ENCODE data around the gene DLG1. TPM values are rescaled to one million over a fixed set of nuclear protein-coding genes. Genes with fewer than 3 reads are reported as not detected.

DLG1 gene
- total and polyA plus RNA-seq, 4 experiments from 2014 or later = 21.4 to 92.1 (median 61.2) TPM

GRCh38 chr3:197022405-197023231 is 275.8 kb downstream of the DLG1 start:
- Mint-ChIP-seq H3K9me3 (no peaks in the 10 kb centered on the region), H3K36me3 (no peaks in the 10 kb centered on the region), H3K27me3 (peaks cover 2 to 4% of the 10 kb centered on the region in 2 donors), H3K4me1 (peaks cover 3 to 15% (median 10%) of the 10 kb centered on the region in 4 donors), H3K27ac (no peak overlapping the region), H3K4me3 (peak overlapping the region in 2 of 8 donors; percentile 64 to 67)
- CTCF ChIA-PET (ENCODE audit: partially characterized antibody) = no interaction called here
- no peak for DNase-seq
- intact Hi-C loops (cut with micrococcal nuclease) = no loop called here
- Histone ChIP-seq H3K27ac (ENCODE audit: low read depth, low read length) (no peak overlapping the region), H3K9me3 (ENCODE audit: control insufficient read depth in 1 of 2, low read length in 2 of 2) (no peaks in the 10 kb centered on the region), H3K4me3 (ENCODE audit: low read length in 2 of 2) (no peak overlapping the region), H3K27me3 (ENCODE audit: insufficient read depth, low read length) (no peaks in the 10 kb centered on the region), H3K4me1 (ENCODE audit: insufficient read depth, low read length) (no peaks in the 10 kb centered on the region), H3K36me3 (ENCODE audit: insufficient read depth, low read length) (no peaks in the 10 kb centered on the region)
- POLR2A ChIA-PET (ENCODE audit: partially characterized antibody) = no interaction called here

GRCh38 chr3:197021729-197022404 is 276.5 kb downstream of the DLG1 start:
- no peaks in the 10 kb centered on the region for H3K4me1 ChIP-seq (ENCODE audit: insufficient read depth, low read length)
- H3K27ac ChIP-seq (ENCODE audit: low read depth, low read length) = no peak overlapping the region
- intact Hi-C loops (cut with micrococcal nuclease) = no loop called here
- H3K4me3 Mint-ChIP-seq = no peak overlapping the region
- H3K36me3 ChIP-seq (ENCODE audit: insufficient read depth, low read length) = no peaks in the 10 kb centered on the region
- no peaks in the 10 kb centered on the region for H3K9me3 ChIP-seq (ENCODE audit: control insufficient read depth in 1 of 2, low read length in 2 of 2)
- no peaks in the 10 kb centered on the region for H3K9me3 Mint-ChIP-seq
- H3K27me3 ChIP-seq (ENCODE audit: insufficient read depth, low read length) = no peaks in the 10 kb centered on the region
- DNase-seq = no peak
- H3K36me3 Mint-ChIP-seq = no peaks in the 10 kb centered on the region
- peaks cover 3 to 15% (median 10%) of the 10 kb centered on the region in 4 donors for H3K4me1 Mint-ChIP-seq
- POLR2A ChIA-PET (ENCODE audit: partially characterized antibody) = no interaction called here
- no peak overlapping the region for H3K4me3 ChIP-seq (ENCODE audit: low read length in 2 of 2)
- no peak overlapping the region for H3K27ac Mint-ChIP-seq
- CTCF ChIA-PET (ENCODE audit: partially characterized antibody) = interaction anchor here (0.9 kb wide), 1 partner anchor 9 kb away, joined by 3 read pairs; no protein-coding TSS in a partner anchor
- peaks cover 2 to 4% of the 10 kb centered on the region in 2 donors for H3K27me3 Mint-ChIP-seq

GRCh38 chr3:197021231-197021630 is 277.2 kb downstream of the DLG1 start:
- POLR2A ChIA-PET (ENCODE audit: partially characterized antibody) = no interaction called here
- no peak for DNase-seq

GRCh38 chr3:197019535-197019934 is 278.9 kb downstream of the DLG1 start:
- Mint-ChIP-seq H3K4me3 (no peak overlapping the region), H3K27ac (no peak overlapping the region), H3K27me3 (peaks cover 2 to 4% of the 10 kb centered on the region in 2 donors), H3K4me1 (peaks cover 3 to 13% (median 7%) of the 10 kb centered on the region in 4 donors), H3K36me3 (no peaks in the 10 kb centered on the region), H3K9me3 (no peaks in the 10 kb centered on the region)
- no peaks in the 10 kb centered on the region for H3K27me3 ChIP-seq (ENCODE audit: insufficient read depth, low read length)
- no peaks in the 10 kb centered on the region for H3K9me3 ChIP-seq (ENCODE audit: control insufficient read depth in 1 of 2, low read length in 2 of 2)
- ChIA-PET CTCF (ENCODE audit: partially characterized antibody) (no interaction called here), POLR2A (ENCODE audit: partially characterized antibody) (no interaction called here)
- no peak overlapping the region for H3K27ac ChIP-seq (ENCODE audit: low read depth, low read length)
- no peak for DNase-seq
- H3K36me3 ChIP-seq (ENCODE audit: insufficient read depth, low read length) = no peaks in the 10 kb centered on the region
- H3K4me3 ChIP-seq (ENCODE audit: low read length in 2 of 2) = no peak overlapping the region
- no peaks in the 10 kb centered on the region for H3K4me1 ChIP-seq (ENCODE audit: insufficient read depth, low read length)
- intact Hi-C loops (cut with micrococcal nuclease) = no loop called here

More at GRCh38 chr3:197021231-197021630, 277.2 kb downstream of the DLG1 start:
- CTCF ChIA-PET (ENCODE audit: partially characterized antibody) = interaction anchor here (0.9 kb wide), 1 partner anchor 9 kb away, joined by 3 read pairs; no protein-coding TSS in a partner anchor
- Mint-ChIP-seq H3K36me3 (no peaks in the 10 kb centered on the region), H3K27me3 (peaks cover 2 to 4% of the 10 kb centered on the region in 2 donors), H3K4me3 (no peak overlapping the region), H3K9me3 (no peaks in the 10 kb centered on the region), H3K27ac (no peak overlapping the region), H3K4me1 (peaks cover 3 to 15% (median 10%) of the 10 kb centered on the region in 4 donors)
- Histone ChIP-seq H3K27ac (ENCODE audit: low read depth, low read length) (no peak overlapping the region), H3K4me3 (ENCODE audit: low read length in 2 of 2) (no peak overlapping the region), H3K36me3 (ENCODE audit: insufficient read depth, low read length) (no peaks in the 10 kb centered on the region), H3K27me3 (ENCODE audit: insufficient read depth, low read length) (no peaks in the 10 kb centered on the region), H3K4me1 (ENCODE audit: insufficient read depth, low read length) (no peaks in the 10 kb centered on the region), H3K9me3 (ENCODE audit: control insufficient read depth in 1 of 2, low read length in 2 of 2) (no peaks in the 10 kb centered on the region)
- intact Hi-C loops (cut with micrococcal nuclease) = no loop called here

- Histone ChIP-seq H3K9me3 (ENCODE audit: control insufficient read depth in 1 of 2, low read length in 2 of 2) (no peaks in the 10 kb centered on the region), H3K36me3 (ENCODE audit: insufficient read depth, low read length) (no peaks in the 10 kb centered on the region), H3K27me3 (ENCODE audit: insufficient read depth, low read length) (no peaks in the 10 kb centered on the region), H3K27ac (ENCODE audit: low read depth, low read length) (no peak overlapping the region), H3K4me3 (ENCODE audit: low read length in 2 of 2) (no peak overlapping the region), H3K4me1 (ENCODE audit: insufficient read depth, low read length) (no peaks in the 10 kb centered on the region)
- Mint-ChIP-seq H3K9me3 (no peaks in the 10 kb centered on the region), H3K36me3 (no peaks in the 10 kb centered on the region), H3K27ac (no peak overlapping the region), H3K27me3 (peaks cover 2 to 4% of the 10 kb centered on the region in 2 donors), H3K4me3 (no peak overlapping the region), H3K4me1 (peaks cover 3 to 10% (median 6%) of the 10 kb centered on the region in 4 donors)
- DNase-seq = no peak
- POLR2A ChIA-PET (ENCODE audit: partially characterized antibody) = no interaction called here
- CTCF ChIA-PET (ENCODE audit: partially characterized antibody) = no interaction called here
- intact Hi-C loops (cut with micrococcal nuclease) = no loop called here
Observed at GRCh38 chr3:197019021-197019420, 279.4 kb downstream of the DLG1 start.

GRCh38 chr3:197017003-197017402 is 281.4 kb downstream of the DLG1 start:
- no peak overlapping the region for H3K27ac ChIP-seq (ENCODE audit: low read depth, low read length)
- Mint-ChIP-seq H3K36me3 (no peaks in the 10 kb centered on the region), H3K4me3 (no peak overlapping the region), H3K27ac (no peak overlapping the region), H3K4me1 (no peaks in the 10 kb centered on the region), H3K9me3 (no peaks in the 10 kb centered on the region), H3K27me3 (no peaks in the 10 kb centered on the region)
- no peaks in the 10 kb centered on the region for H3K9me3 ChIP-seq (ENCODE audit: control insufficient read depth in 1 of 2, low read length in 2 of 2)
- H3K4me3 ChIP-seq (ENCODE audit: low read length in 2 of 2) = no peak overlapping the region
- POLR2A ChIA-PET (ENCODE audit: partially characterized antibody) = no interaction called here
- CTCF ChIA-PET (ENCODE audit: partially characterized antibody) = interaction anchor here (0.9 kb wide), 1 partner anchor 14 kb away, joined by 3 read pairs; no protein-coding TSS in a partner anchor
- no peaks in the 10 kb centered on the region for H3K4me1 ChIP-seq (ENCODE audit: insufficient read depth, low read length)
- no peaks in the 10 kb centered on the region for H3K27me3 ChIP-seq (ENCODE audit: insufficient read depth, low read length)
- DNase-seq = no peak
- intact Hi-C loops (cut with micrococcal nuclease) = no loop called here
- H3K36me3 ChIP-seq (ENCODE audit: insufficient read depth, low read length) = no peaks in the 10 kb centered on the region

All from CD4-positive, alpha-beta memory T cell (primary cell).